Thyroid gland (tissue), 4 donors: ENCODE data around the gene HCN3. TPM values are rescaled to one million over a fixed set of nuclear protein-coding genes. Genes with fewer than 3 reads are reported as not detected.
A peak's percentile ranks its signal among the peaks of the same experiment; 100 is the strongest.
"Not testable (repeated sequence)": the region's sequence is repeated elsewhere in the genome, so short reads cannot be mapped to it uniquely, and the experiment has no call there.

Experiments used
- DNase-seq, 2 donors: peaks; one replicate each; pipeline ENCODE4 v3.0.0-alpha.2; 2019
- H3K27ac ChIP-seq, 3 donors: fragments of 200-600 bp; sonication (generic); 1 replicate in 2 of 3; 2 replicates in 1 of 3; pipeline ENCODE4 v1.5.1; 2016 to 2019; ENCODE audit warnings: mild to moderate bottlenecking in 1 of 3, moderate library complexity in 1 of 3
- H3K27me3 ChIP-seq: fragments of 200-600 bp; sonication (generic); one replicate; pipeline ENCODE4 v1.5.1; 2019
- H3K36me3 ChIP-seq, 2 donors: fragments of 200-600 bp; sonication (generic); one replicate each; pipeline ENCODE4 v1.5.1; 2016 to 2019
- H3K4me1 ChIP-seq, 2 donors: fragments of 200-600 bp; sonication (generic); one replicate each; pipeline ENCODE4 v1.5.1; 2017 to 2019
- H3K4me3 ChIP-seq, 3 donors: fragments of 200-600 bp; sonication (generic); replicated peaks in 1 of 3; 1 replicate in 2 of 3; 2 replicates in 1 of 3; pipeline ENCODE4 v1.5.1; 2016; ENCODE audit warnings: mild to moderate bottlenecking in 1 of 3
- H3K9me3 ChIP-seq: fragments of 200-600 bp; sonication (generic); one replicate; pipeline ENCODE4 v1.5.1; 2017
- POLR2A ChIP-seq, 2 donors: fragments of 450-650 bp; IDR thresholded peaks; one replicate each; pipeline ENCODE4 v1.6.1; 2017; ENCODE audit warnings: antibody characterized with exemption in 2 of 2, mild to moderate bottlenecking in 2 of 2, moderate library complexity in 1 of 2
- WGBS, 2 donors: methylation state at CpG; one replicate each; pipeline ENCODE4 v1.1.5; 2017; 5-methylcytosine and 5-hydroxymethylcytosine counted together
- intact Hi-C: fragments of 100-400 bp; cut with DNase I; formaldehyde crosslinking; loops from one replicate; pipeline ENCODE4 v1.15.1; 2023
- total RNA-seq, 4 donors: library from RNA; depleted of rRNA; stranded (reverse); fragments of >200 nt; gene quantifications; one replicate each; pipeline ENCODE4 v1.2.3, GENCODE V29; 2016
- TF ChIP-seq, protein P1 (sequence below), 6 experiments: fragments of 200-600 bp in 3 of 6; fragments of 450-650 bp in 3 of 6; sonication (generic) in 3 of 6; IDR thresholded peaks; one replicate each; pipeline ENCODE4 v1.5.1; 2016 to 2019; ENCODE audit warnings: antibody characterized with exemption in 6 of 6, mild to moderate bottlenecking in 2 of 6, inconsistent platforms in 1 of 6, moderate library complexity in 1 of 6

Gene HCN3
- total RNA-seq, 4 donors from 2014 or later: 1.5 to 2.9 (median 2.2) TPM

DNA sequence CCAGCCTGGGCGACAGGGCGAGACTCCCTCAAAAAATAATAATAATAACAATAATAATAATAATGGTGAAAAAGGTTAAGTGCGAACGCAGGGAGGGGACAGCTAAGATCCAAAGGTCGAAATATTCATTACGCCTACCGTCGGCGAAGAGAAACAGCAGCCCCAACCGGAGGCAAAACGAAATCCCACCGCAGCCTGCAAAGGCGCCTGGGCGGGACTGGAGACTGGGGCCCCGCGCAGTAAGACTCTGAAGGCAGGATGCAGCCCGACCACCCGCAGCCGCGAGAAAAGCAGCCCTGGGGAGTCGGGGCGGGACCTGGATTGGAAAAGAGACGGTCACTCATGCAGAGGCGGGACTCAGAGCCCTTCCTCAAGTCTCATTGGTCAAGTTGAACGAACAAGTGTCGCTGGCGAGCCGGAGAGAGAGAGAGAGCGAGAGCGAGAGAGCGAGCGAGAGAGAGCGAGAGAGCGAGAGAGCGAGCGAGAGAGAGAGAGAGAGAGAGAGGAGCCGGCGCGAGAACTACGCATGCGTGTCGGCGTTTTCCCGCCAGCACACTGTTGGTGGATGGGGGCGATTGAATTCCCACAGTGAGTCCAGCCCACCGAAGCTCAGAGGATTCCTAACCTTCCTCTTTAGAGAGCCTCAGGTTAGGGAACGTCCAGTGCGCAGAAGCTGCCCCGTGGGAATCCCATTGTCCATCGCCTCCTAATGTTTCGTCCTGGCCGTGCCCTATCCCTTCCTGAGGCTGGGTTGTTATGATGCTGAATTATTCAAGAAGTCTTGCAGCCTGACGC lies 32.7 kb upstream of the HCN3 start:
- intact Hi-C loops: loop anchor here (5.0 kb wide), 1 partner anchor 37 kb away; the partner anchor contains the start of genes MTX1 and THBS3
- H3K27me3 ChIP-seq: no peaks in the 10 kb centered on the region
- peaks cover 15 to 27% of the 10 kb centered on the region in 2 donors for H3K4me1 ChIP-seq
- DNase-seq: peak; percentile 98
- H3K9me3 ChIP-seq: no peaks in the 10 kb centered on the region
- 0 to 1% methylated on average over 52 to 53 of the region's 53 CpGs for WGBS, 2 donors
- peak overlapping the region; percentile 80 to 92 (median 81) for H3K27ac ChIP-seq
- TF ChIP-seq, protein P1, sequence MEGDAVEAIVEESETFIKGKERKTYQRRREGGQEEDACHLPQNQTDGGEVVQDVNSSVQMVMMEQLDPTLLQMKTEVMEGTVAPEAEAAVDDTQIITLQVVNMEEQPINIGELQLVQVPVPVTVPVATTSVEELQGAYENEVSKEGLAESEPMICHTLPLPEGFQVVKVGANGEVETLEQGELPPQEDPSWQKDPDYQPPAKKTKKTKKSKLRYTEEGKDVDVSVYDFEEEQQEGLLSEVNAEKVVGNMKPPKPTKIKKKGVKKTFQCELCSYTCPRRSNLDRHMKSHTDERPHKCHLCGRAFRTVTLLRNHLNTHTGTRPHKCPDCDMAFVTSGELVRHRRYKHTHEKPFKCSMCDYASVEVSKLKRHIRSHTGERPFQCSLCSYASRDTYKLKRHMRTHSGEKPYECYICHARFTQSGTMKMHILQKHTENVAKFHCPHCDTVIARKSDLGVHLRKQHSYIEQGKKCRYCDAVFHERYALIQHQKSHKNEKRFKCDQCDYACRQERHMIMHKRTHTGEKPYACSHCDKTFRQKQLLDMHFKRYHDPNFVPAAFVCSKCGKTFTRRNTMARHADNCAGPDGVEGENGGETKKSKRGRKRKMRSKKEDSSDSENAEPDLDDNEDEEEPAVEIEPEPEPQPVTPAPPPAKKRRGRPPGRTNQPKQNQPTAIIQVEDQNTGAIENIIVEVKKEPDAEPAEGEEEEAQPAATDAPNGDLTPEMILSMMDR (IDR thresholded peaks at IDR 0.05): peak in 5 of 6 experiments; percentile 58 to 95 (median 89)
- peak; percentile 54 to 89 for TF ChIP-seq POLR2A (IDR thresholded peaks at IDR 0.05)
- H3K4me3 ChIP-seq: peak overlapping the region in 2 of 3 donors; percentile 35 to 37
- H3K36me3 ChIP-seq: peaks cover 0 to 4% of the 10 kb centered on the region in 2 donors

DNA sequence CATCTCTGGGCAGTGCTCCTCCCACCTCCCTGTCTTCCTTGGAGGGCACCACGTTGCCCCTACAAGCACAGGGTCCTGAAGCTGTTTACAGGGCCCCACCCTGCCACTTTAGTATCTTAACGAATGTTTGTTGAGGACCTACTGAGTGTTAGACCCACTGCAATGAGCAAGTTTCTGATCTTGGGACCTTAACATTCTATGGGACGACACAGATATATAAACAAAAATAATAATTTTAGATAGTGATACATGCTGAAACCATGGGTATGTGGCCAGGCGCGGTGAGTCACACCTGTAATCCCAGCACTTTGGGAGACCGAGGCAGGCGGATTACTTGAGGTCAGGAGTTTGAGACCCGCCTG lies 32.1 kb upstream of the HCN3 start:
- Histone ChIP-seq H3K4me1 (peaks cover 16 to 28% of the 10 kb centered on the region in 2 donors), H3K27ac (peak overlapping the region; percentile 80 to 92 (median 81)), H3K36me3 (peaks cover 0 to 4% of the 10 kb centered on the region in 2 donors), H3K27me3 (no peaks in the 10 kb centered on the region), H3K9me3 (no peaks in the 10 kb centered on the region), H3K4me3 (peak overlapping the region in 1 of 3 donors; percentile 35)
- 65 to 67% methylated on average over 8 of the region's 8 CpGs for WGBS, 2 donors
- no peak for TF ChIP-seq POLR2A (IDR thresholded peaks at IDR 0.05)
- TF ChIP-seq, protein P1 (IDR thresholded peaks at IDR 0.05): no peak
- no peak for DNase-seq
- intact Hi-C loops: no loop called here

DNA sequence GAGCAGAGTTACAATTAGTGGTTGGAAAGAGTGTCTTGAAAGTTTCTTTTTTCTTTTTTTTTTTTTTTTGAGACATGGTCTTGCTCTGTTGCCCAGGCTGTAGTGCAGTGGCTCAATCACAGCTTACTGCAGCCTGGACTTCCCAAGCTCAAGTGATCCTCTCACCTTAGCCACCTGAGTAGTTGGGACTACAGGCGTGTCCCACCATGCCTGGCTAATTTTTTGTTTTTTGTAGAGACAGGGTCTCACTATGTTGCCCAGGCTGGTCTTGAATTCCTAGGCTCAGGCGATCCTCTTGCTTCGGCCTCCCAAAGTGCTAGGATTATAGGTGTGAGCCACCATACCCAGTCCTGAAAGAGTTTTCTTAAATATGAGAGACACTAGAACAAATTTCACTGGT lies 30.5 kb upstream of the HCN3 start:
- DNase-seq, H3K4me3 ChIP-seq, H3K27me3 ChIP-seq, H3K9me3 ChIP-seq, H3K27ac ChIP-seq, intact Hi-C loops, H3K36me3 ChIP-seq: not testable (repeated sequence)
- peaks cover 20 to 29% of the 10 kb centered on the region in 2 donors for H3K4me1 ChIP-seq
- WGBS, 2 donors: 94 to 95% methylated on average over 3 of the region's 3 CpGs

DNA sequence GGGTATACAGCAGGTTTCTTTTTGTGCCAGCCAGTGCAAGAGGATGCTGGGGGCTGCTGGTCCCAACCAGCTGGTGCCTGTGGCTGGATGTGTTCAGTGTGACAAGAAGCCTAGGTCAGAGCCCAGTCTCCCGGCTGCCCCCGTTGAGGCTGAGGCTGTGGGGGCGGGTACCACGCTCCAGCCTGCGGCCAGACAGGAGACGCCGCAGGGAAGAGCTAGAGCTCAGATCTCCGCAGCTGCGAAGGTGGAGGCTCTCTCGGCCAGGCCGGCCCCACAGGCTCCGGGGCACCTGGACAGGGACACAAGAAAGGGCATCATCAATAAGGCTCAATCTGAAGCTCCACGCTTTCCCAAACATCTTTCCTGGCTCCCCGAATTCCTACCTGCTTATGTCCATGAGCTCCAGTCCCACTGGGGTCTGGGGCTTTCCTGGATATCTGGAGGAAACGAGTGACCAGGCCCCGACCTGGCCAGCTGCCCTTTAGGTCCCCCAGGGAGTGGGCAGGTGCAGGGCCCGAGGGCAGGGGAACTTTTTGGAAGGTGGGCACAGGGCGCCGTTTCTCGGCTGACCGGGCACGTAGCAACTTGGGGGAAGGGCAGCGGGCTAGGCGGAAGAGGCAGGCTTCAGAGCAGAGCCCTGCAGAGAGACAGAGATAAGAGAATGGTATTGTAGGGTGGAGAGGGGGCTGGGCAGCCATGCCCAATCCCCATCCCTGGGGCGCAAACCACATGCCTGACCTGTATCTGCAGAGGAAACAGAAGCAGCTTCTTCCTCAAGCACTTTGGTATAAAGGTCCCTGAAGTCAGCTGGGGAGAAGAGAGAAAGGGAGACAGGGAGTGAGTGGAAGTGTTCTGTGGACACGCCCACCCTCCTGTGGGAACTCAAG lies 29.4 kb upstream of the HCN3 start:
- Histone ChIP-seq H3K27me3 (no peaks in the 10 kb centered on the region), H3K9me3 (no peaks in the 10 kb centered on the region), H3K36me3 (peaks cover 0 to 4% of the 10 kb centered on the region in 2 donors), H3K4me3 (no peak overlapping the region), H3K27ac (no peak overlapping the region), H3K4me1 (peaks cover 17 to 25% of the 10 kb centered on the region in 2 donors)
- intact Hi-C loops: no loop called here
- no peak for TF ChIP-seq POLR2A (IDR thresholded peaks at IDR 0.05)
- TF ChIP-seq, protein P1 (IDR thresholded peaks at IDR 0.05): no peak
- no peak for DNase-seq
- 93 to 94% methylated on average over 18 to 26 of the region's 26 CpGs for WGBS, 2 donors

DNA sequence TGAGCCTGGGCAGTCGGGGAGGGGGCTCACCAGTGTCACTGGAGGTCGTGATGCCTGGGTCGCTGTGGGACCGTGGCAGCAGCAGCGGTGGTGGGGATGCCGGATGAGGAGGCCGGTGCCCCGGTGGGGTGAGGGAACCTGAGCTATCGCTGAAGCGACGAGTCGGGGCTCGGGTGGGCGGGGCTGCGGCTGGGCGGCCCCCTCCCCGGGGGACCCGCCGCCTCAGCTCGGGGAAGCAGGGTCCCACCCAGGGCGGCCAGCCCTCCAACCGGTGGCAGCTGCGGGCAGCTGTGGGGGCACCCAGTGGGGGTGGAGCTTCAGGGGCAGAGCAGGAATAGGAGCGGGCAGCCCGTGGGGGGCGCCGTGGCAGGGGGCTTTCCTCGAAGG lies 27.0 kb upstream of the HCN3 start:
- H3K4me3 ChIP-seq: peak overlapping the region in 1 of 3 donors; percentile 18
- peaks cover 14 to 23% of the 10 kb centered on the region in 2 donors for H3K4me1 ChIP-seq
- H3K27me3 ChIP-seq: no peaks in the 10 kb centered on the region
- H3K9me3 ChIP-seq: no peaks in the 10 kb centered on the region
- H3K27ac ChIP-seq: no peak overlapping the region
- intact Hi-C loops: loop anchor here (5.0 kb wide), 1 partner anchor 342 kb away; no protein-coding TSS in a partner anchor
- TF ChIP-seq POLR2A (IDR thresholded peaks at IDR 0.05): no peak
- TF ChIP-seq, protein P1 (IDR thresholded peaks at IDR 0.05): no peak
- 43% methylated on average over 4 of the region's 28 CpGs; no CpG with 5 or more reads in 1 of the 2 donors for WGBS, 2 donors
- H3K36me3 ChIP-seq: peaks cover 0 to 4% of the 10 kb centered on the region in 2 donors
- DNase-seq: no peak
